Vagina (tissue), 2 donors: ENCODE results near the gene TRIM65. TPM values are rescaled to one million over a fixed set of nuclear protein-coding genes. Genes with fewer than 3 reads are reported as not detected.

ENCODE experiments used
- DNase-seq, 2 donors: peaks; one replicate each; pipeline ENCODE4 v3.0.0-alpha.2; 2017; ENCODE audit errors: extremely low spot score in 2 of 2
- H3K27ac ChIP-seq: fragments of 200-600 bp; sonication (generic); one replicate; pipeline ENCODE4 v1.5.1; 2019
- H3K27me3 ChIP-seq: fragments of 200-600 bp; sonication (generic); one replicate; pipeline ENCODE4 v1.5.1; 2019
- H3K36me3 ChIP-seq, 2 donors: fragments of 200-600 bp; sonication (generic); one replicate each; pipeline ENCODE4 v1.5.1; 2017 to 2019
- H3K4me1 ChIP-seq: fragments of 200-600 bp; sonication (generic); one replicate; pipeline ENCODE4 v1.5.1; 2019
- H3K4me3 ChIP-seq, 2 donors: fragments of 200-600 bp; sonication (generic); 1 replicate in 1 of 2; 2 replicates in 1 of 2; pipeline ENCODE4 v1.5.1; 2016 to 2019
- H3K9me3 ChIP-seq: fragments of 200-600 bp; sonication (generic); one replicate; pipeline ENCODE4 v1.5.1; 2019
- POLR2A ChIP-seq, 2 donors: fragments of 450-650 bp; IDR thresholded peaks; one replicate each; pipeline ENCODE4 v1.6.1; 2017; ENCODE audit warnings: antibody characterized with exemption in 2 of 2, mild to moderate bottlenecking in 2 of 2, moderate library complexity in 2 of 2
- POLR2AphosphoS5 ChIP-seq, 2 donors: sonication (generic); formaldehyde crosslinking; IDR thresholded peaks; one replicate each; pipeline ENCODE4 v1.9.0; 2017; ENCODE audit warnings: antibody characterized with exemption in 2 of 2, mild to moderate bottlenecking in 2 of 2, low read depth in 1 of 2; ENCODE audit not compliant: insufficient read depth in 1 of 2
- intact Hi-C: fragments of 100-400 bp; cut with DNase I; formaldehyde crosslinking; loops from one replicate; pipeline ENCODE4 v1.15.1; 2023
- total RNA-seq: library from RNA; depleted of rRNA; stranded (reverse); fragments of >200 nt; gene quantifications from one replicate; pipeline ENCODE4 v1.2.3, GENCODE V29; 2016
- TF ChIP-seq, protein P1 (sequence below), 3 experiments: fragments of 450-650 bp in 2 of 3; fragments of 200-600 bp in 1 of 3; sonication (generic) in 1 of 3; IDR thresholded peaks; one replicate each; pipeline ENCODE4 v1.5.1; 2017 to 2019; ENCODE audit warnings: antibody characterized with exemption in 3 of 3, mild to moderate bottlenecking in 2 of 3, moderate library complexity in 2 of 3

TRIM65 gene
- total RNA-seq, 1 donor from 2014 or later = 59.9 TPM

DNA sequence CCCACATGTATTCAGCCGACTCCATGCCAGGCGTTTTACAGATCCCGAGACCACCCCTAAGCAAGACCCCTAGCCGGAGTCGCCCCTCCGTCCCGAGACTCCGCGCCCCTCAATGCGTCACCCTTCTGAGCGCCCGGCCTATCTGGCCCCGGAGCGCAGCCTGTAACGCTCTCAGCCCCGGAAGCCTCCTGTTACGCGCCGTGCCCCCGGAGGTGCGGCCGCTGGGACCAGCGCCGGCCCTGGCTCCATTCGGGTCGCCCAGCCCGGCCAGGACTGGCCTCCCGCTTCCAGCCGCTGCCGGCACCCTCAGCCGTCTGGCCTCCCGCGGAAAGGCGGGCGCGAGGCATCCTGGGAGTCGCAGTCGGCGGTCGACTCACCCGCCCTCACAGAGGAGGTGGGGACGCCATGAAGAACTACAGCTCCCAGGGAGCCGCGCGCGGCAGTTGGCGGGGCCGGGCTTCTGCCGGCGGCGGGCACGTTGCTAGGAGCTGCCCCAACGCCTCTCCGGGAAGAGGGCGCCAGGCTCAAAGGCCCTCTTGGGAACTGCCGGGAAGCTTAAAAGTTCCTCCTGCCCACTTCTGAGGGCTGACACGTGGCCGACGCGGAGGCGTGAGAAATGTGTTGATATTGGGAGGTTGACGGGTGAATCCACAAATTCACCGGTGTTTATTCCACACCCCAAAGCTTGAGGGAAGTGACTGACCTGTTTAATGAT is 44.1 kb upstream of the TRIM65 start, which contains the start of gene FBF1:
FBF1 (minus strand) TSS at position 316 of the 715 bp plus-strand sequence. CDS start 2,893 bp downstream, outside the sequence.
- H3K36me3 ChIP-seq = peaks cover 0 to under 1% of the 10 kb centered on the region in 2 donors
- intact Hi-C loops = no loop called here
- peak; percentile 89 to 94 for TF ChIP-seq POLR2AphosphoS5 (IDR thresholded peaks at IDR 0.05; ENCODE audit: insufficient read depth in 1 of 2, low read depth in 1 of 2)
- TF ChIP-seq, protein P1, sequence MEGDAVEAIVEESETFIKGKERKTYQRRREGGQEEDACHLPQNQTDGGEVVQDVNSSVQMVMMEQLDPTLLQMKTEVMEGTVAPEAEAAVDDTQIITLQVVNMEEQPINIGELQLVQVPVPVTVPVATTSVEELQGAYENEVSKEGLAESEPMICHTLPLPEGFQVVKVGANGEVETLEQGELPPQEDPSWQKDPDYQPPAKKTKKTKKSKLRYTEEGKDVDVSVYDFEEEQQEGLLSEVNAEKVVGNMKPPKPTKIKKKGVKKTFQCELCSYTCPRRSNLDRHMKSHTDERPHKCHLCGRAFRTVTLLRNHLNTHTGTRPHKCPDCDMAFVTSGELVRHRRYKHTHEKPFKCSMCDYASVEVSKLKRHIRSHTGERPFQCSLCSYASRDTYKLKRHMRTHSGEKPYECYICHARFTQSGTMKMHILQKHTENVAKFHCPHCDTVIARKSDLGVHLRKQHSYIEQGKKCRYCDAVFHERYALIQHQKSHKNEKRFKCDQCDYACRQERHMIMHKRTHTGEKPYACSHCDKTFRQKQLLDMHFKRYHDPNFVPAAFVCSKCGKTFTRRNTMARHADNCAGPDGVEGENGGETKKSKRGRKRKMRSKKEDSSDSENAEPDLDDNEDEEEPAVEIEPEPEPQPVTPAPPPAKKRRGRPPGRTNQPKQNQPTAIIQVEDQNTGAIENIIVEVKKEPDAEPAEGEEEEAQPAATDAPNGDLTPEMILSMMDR (IDR thresholded peaks at IDR 0.05) = peak in 1 of 3 experiments; percentile 1
- peak in 1 of 2 donors; percentile 73 for TF ChIP-seq POLR2A (IDR thresholded peaks at IDR 0.05)
- peak in 1 of 2 donors; percentile 91 for DNase-seq
- H3K27ac ChIP-seq = peak within 1 kb of the TSS; percentile 73
- H3K4me1 ChIP-seq = peaks cover 8% of the 10 kb centered on the region
- H3K27me3 ChIP-seq = no peaks in the 10 kb centered on the region
- H3K9me3 ChIP-seq = no peaks in the 10 kb centered on the region
- peak within 1 kb of the TSS; percentile 67 to 74 for H3K4me3 ChIP-seq

DNA sequence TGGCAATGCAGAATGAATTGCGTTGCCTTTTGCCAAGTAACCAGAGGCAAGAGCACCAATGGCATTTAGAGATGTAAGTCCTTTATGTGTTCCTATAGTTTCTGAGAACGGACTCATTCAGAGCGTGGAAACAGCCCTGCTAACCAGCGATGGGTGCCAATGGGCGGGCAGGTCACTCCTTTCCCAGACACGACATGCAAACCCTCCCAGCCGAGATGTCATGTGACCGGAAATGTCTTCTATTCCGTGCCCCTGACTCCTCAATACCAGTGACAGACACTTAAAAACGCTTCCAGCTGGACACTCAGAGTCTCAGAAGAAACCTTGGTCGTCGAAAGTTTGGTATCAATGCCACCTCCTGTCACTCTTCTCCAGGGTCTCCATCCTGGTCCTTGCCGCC is 40.9 kb upstream of the TRIM65 start:
- no peak for DNase-seq
- Histone ChIP-seq H3K4me1 (peaks cover 8% of the 10 kb centered on the region), H3K36me3 (no peaks in the 10 kb centered on the region), H3K4me3 (no peak overlapping the region), H3K9me3 (no peaks in the 10 kb centered on the region), H3K27me3 (no peaks in the 10 kb centered on the region), H3K27ac (no peak overlapping the region)
- no peak for TF ChIP-seq POLR2AphosphoS5 (IDR thresholded peaks at IDR 0.05; ENCODE audit: insufficient read depth in 1 of 2, low read depth in 1 of 2)
- no peak for TF ChIP-seq POLR2A (IDR thresholded peaks at IDR 0.05)
- TF ChIP-seq, protein P1 (IDR thresholded peaks at IDR 0.05) = no peak
- intact Hi-C loops = no loop called here

DNA sequence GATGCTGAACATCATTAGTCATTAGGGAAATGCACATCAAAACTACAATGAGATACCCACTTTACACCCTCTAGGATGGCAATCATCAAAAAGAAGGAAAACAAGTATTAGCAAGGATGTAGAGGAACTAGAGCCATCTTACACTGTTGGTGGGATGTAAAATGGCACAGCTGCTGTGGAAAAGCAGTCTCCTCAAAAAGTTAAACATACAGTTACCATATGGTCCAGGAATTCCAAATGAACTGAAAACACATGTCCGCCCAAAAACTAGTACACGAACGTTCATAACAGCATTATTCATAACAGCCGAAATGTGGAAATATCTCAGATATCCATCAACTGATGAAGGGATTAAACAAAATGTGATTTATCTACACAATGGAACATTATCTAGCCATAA is 37.1 kb upstream of the TRIM65 start:
- no peaks in the 10 kb centered on the region for H3K36me3 ChIP-seq
- H3K4me1 ChIP-seq = no peaks in the 10 kb centered on the region
- no peak overlapping the region for H3K27ac ChIP-seq
- H3K9me3 ChIP-seq = no peaks in the 10 kb centered on the region
- no peak for TF ChIP-seq POLR2A (IDR thresholded peaks at IDR 0.05)
- no peaks in the 10 kb centered on the region for H3K27me3 ChIP-seq
- no peak for DNase-seq
- intact Hi-C loops = no loop called here
- no peak overlapping the region for H3K4me3 ChIP-seq

DNA sequence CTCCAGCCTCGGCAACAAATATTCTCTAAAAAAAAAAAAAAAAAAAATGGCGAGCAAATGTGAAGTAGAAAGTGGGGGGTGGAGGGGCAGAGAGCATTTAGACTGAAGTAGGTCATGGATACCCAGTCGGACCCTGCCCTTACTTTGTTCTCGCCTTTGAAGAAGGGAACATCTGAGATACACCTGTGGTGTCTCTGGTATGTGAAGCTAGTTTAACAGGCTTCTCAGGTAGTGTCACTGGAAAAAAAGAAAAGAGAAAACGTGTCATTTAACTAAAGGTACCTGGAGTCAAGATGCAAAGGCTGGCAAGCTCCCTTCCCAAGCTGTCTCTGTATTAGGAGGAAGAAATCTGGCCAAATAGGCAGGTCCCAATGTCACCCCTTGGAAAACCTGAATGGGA is 36.1 kb upstream of the TRIM65 start:
- DNase-seq = no peak
- Histone ChIP-seq H3K27ac (no peak overlapping the region), H3K4me3 (no peak overlapping the region), H3K9me3 (no peaks in the 10 kb centered on the region), H3K36me3 (no peaks in the 10 kb centered on the region), H3K4me1 (no peaks in the 10 kb centered on the region), H3K27me3 (no peaks in the 10 kb centered on the region)
- intact Hi-C loops = no loop called here
- TF ChIP-seq, protein P1 (IDR thresholded peaks at IDR 0.05) = no peak
- TF ChIP-seq POLR2AphosphoS5 (IDR thresholded peaks at IDR 0.05; ENCODE audit: insufficient read depth in 1 of 2, low read depth in 1 of 2) (no peak), POLR2A (IDR thresholded peaks at IDR 0.05) (no peak)

DNA sequence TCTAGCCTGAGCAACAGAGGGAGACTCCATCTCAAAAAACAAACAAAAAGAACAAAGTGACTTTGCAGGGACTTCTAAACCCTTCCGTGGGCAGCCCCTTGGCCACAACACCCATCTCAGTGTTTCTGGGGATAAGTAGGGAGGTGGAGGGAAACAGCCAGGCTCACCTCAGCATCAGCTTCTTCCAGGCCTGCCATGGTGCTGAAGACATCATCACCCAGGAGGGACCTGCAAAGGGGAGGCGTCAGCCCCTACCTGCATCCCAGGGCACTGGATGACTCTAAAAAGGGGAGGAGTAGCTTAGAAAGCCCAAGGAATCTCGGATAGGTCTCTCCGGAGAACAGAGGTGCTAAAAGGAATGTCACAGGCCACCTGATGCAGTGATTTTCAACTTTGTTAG is 34.3 kb upstream of the TRIM65 start:
- no peaks in the 10 kb centered on the region for H3K36me3 ChIP-seq
- H3K4me3 ChIP-seq = no peak overlapping the region
- TF ChIP-seq POLR2AphosphoS5 (IDR thresholded peaks at IDR 0.05; ENCODE audit: insufficient read depth in 1 of 2, low read depth in 1 of 2) (no peak), POLR2A (IDR thresholded peaks at IDR 0.05) (no peak)
- TF ChIP-seq, protein P1 (IDR thresholded peaks at IDR 0.05) = no peak
- no peaks in the 10 kb centered on the region for H3K9me3 ChIP-seq
- H3K4me1 ChIP-seq = no peaks in the 10 kb centered on the region
- intact Hi-C loops = no loop called here
- H3K27ac ChIP-seq = no peak overlapping the region
- DNase-seq = no peak
- no peaks in the 10 kb centered on the region for H3K27me3 ChIP-seq
